Effector memory CD8-positive, alpha-beta T cell (primary cell): ENCODE measurements around the gene CRK.

Source experiments
- ATAC-seq: fragments of 150-1000 bp; cut with Tn5 transposase; replicated peaks from 2 replicates; pipeline ENCODE4 v1.10.0; 2021; ENCODE audit warnings: mild to moderate bottlenecking, moderate library complexity
- DNase-seq, 3 experiments: peaks; one replicate each; pipeline ENCODE4 v3.0.0; 2021
- H3K27ac Mint-ChIP-seq, 2 donors: one replicate each; pipeline ENCODE4 v1.8.0; 2022; ENCODE audit warnings: mild to moderate bottlenecking in 2 of 2, mixed read lengths in 2 of 2, moderate library complexity in 2 of 2
- H3K27me3 Mint-ChIP-seq, 2 donors: one replicate each; pipeline ENCODE4 v1.8.0; 2022; ENCODE audit warnings: mixed read lengths in 2 of 2
- H3K36me3 Mint-ChIP-seq: one replicate; pipeline ENCODE4 v1.8.0; 2022; ENCODE audit warnings: mild to moderate bottlenecking, moderate library complexity, mixed read lengths; ENCODE audit not compliant: insufficient read depth
- H3K4me1 Mint-ChIP-seq, 2 donors: one replicate each; pipeline ENCODE4 v1.8.0; 2022; ENCODE audit warnings: low read depth in 2 of 2, mixed read lengths in 2 of 2
- H3K4me3 Mint-ChIP-seq, 2 donors: one replicate each; pipeline ENCODE4 v1.8.0; 2022; ENCODE audit warnings: mild to moderate bottlenecking in 2 of 2, mixed read lengths in 2 of 2, moderate library complexity in 2 of 2
- H3K9me3 Mint-ChIP-seq, 2 donors: one replicate each; pipeline ENCODE4 v1.8.0; 2022; ENCODE audit warnings: mixed read lengths in 2 of 2

Gene CRK

GRCh38 chr17:1492249-1493206 lies 36.5 kb upstream of the CRK start, which contains the start of gene MYO1C:
Gene MYO1C (minus strand): TSS chr17:1492686. CDS start chr17:1492487, 199 bp downstream.
- peaks cover 28% of the 10 kb centered on the region for H3K36me3 Mint-ChIP-seq
- peak within 1 kb of the TSS; percentile 88 for H3K4me3 Mint-ChIP-seq
- no peak for DNase-seq
- H3K9me3 Mint-ChIP-seq, result no peaks in the 10 kb centered on the region
- ATAC-seq, result no peak
- H3K27me3 Mint-ChIP-seq, result no peaks in the 10 kb centered on the region
- peaks cover 16 to 17% of the 10 kb centered on the region in 2 donors for H3K4me1 Mint-ChIP-seq
- peak within 1 kb of the TSS; percentile 83 to 84 for H3K27ac Mint-ChIP-seq

- Mint-ChIP-seq H3K4me3 (peak overlapping the region; percentile 88), H3K36me3 (peaks cover 29% of the 10 kb centered on the region), H3K4me1 (peaks cover 22 to 23% of the 10 kb centered on the region in 2 donors), H3K27me3 (no peaks in the 10 kb centered on the region), H3K27ac (peak overlapping the region; percentile 83 to 84), H3K9me3 (no peaks in the 10 kb centered on the region)
- ATAC-seq (peak; percentile 57), DNase-seq (peak in 1 of 3 experiments; percentile 33)
These were observed 35.6 kb upstream of the CRK start for GRCh38 chr17:1491443-1492248.

DNA sequence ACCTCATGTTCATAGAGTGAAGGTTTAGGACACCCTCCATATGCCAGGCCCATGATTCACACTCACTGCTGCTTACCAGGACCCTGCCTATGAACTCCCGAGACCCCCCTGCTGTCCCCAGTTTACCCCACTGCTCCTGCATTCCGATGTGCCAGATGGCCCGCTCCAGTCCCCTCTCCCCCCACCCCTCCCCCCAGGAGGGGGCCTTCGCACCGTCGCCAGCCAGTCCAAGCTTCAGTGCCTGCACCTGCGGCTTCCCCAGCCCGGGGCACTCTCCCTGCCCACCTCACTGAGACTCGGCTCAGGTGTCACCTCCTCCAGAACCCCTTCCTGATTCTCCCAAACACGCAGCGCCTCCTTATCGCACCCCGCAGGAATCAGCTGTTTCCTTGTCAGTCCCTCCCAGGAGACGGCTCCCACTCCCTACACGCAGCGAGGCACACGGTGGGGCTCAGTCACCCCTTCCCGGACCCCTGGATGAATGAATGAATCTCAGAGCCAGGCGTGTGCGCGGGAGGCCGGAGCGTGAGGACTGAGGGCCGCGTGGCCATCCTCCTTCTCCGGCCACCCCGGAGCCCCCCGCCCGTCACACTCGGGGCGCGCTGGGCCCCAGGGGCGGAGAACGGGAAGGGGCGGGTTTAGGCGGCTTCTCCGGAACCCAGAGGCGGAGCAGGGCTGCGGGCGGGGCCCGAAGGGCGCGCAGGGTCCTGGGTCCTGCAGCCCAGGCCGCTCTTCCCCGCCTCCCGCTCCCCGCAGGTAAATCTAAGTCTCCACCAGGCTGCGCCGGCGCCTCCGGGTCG lies 34.8 kb upstream of the CRK start:
- peaks cover 29% of the 10 kb centered on the region for H3K36me3 Mint-ChIP-seq
- H3K4me1 Mint-ChIP-seq, result peaks cover 23 to 24% of the 10 kb centered on the region in 2 donors
- no peaks in the 10 kb centered on the region for H3K27me3 Mint-ChIP-seq
- H3K27ac Mint-ChIP-seq, result peak overlapping the region in 1 of 2 donors; percentile 56
- ATAC-seq (peak; percentile 58), DNase-seq (peak; percentile 35 to 46 (median 38))
- H3K9me3 Mint-ChIP-seq, result no peaks in the 10 kb centered on the region
- H3K4me3 Mint-ChIP-seq, result peak overlapping the region; percentile 77 to 91

GRCh38 chr17:1488826-1489270 lies 32.8 kb upstream of the CRK start:
- H3K27me3 Mint-ChIP-seq, result no peaks in the 10 kb centered on the region
- H3K27ac Mint-ChIP-seq, result peak overlapping the region in 1 of 2 donors; percentile 62
- peaks cover 25% of the 10 kb centered on the region for H3K36me3 Mint-ChIP-seq
- DNase-seq (no peak), ATAC-seq (no peak)
- peak overlapping the region; percentile 85 to 91 for H3K4me3 Mint-ChIP-seq
- no peaks in the 10 kb centered on the region for H3K9me3 Mint-ChIP-seq
- H3K4me1 Mint-ChIP-seq, result peaks cover 23 to 26% of the 10 kb centered on the region in 2 donors

- H3K27me3 Mint-ChIP-seq, result no peaks in the 10 kb centered on the region
- peak; percentile 33 for ATAC-seq
- peak overlapping the region; percentile 85 to 91 for H3K4me3 Mint-ChIP-seq
- H3K9me3 Mint-ChIP-seq, result no peaks in the 10 kb centered on the region
- peak overlapping the region; percentile 67 to 76 for H3K27ac Mint-ChIP-seq
- DNase-seq, result peak; percentile 66 to 75 (median 68)
- peaks cover 19 to 23% of the 10 kb centered on the region in 2 donors for H3K4me1 Mint-ChIP-seq
- H3K36me3 Mint-ChIP-seq, result peaks cover 19% of the 10 kb centered on the region
These were observed 32.1 kb upstream of the CRK start for GRCh38 chr17:1487939-1488825.

DNA sequence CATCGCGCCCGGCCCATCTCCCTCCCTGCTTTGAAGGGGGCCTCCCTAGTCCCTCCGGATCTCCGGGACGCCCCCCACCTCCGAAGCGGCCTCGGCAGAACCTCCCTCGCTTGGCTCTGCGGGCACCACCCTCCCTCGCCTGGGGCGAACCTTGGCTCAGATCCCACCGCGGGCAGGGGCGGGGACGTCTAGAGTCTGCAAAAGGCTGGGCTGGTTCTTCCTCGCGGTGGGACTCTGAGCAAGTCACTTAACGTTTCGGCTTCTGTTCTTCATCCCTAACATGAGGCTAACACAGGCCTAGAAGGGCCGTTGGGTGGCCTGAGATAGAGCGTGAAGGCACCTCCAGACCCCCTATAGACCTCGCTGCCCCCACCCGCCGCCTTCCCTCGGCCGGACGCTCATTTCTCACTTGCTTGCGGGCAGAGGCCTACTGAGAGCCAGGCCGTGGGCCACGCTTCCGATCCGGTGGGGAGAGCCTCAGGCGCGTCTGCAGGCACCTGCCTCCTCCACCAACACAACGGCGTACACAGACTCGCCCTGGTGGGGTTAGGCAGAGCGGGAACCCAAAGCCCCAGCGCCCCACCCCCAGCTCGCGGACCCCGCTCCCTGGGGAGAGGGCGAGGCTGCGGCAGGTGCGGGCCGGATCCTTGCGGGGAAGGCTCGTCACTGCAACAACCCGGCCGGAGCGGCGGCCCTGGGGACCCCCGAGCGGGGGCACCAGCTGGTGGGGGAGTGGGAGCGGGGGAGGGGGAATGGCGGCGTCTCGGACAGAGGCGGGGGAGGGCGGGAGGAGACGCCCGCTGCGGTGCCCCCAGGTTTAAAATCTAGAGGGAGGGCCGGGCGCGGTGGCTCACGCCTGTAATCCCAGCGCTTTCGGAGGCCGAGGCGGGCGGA lies 31.0 kb upstream of the CRK start:
- Mint-ChIP-seq H3K4me1 (peaks cover 17 to 18% of the 10 kb centered on the region in 2 donors), H3K27me3 (no peaks in the 10 kb centered on the region), H3K9me3 (no peaks in the 10 kb centered on the region), H3K27ac (peak overlapping the region; percentile 67 to 76), H3K36me3 (peaks cover 14% of the 10 kb centered on the region), H3K4me3 (peak overlapping the region; percentile 85 to 91)
- peak; percentile 68 to 76 (median 74) for DNase-seq
- peak; percentile 49 for ATAC-seq

DNA sequence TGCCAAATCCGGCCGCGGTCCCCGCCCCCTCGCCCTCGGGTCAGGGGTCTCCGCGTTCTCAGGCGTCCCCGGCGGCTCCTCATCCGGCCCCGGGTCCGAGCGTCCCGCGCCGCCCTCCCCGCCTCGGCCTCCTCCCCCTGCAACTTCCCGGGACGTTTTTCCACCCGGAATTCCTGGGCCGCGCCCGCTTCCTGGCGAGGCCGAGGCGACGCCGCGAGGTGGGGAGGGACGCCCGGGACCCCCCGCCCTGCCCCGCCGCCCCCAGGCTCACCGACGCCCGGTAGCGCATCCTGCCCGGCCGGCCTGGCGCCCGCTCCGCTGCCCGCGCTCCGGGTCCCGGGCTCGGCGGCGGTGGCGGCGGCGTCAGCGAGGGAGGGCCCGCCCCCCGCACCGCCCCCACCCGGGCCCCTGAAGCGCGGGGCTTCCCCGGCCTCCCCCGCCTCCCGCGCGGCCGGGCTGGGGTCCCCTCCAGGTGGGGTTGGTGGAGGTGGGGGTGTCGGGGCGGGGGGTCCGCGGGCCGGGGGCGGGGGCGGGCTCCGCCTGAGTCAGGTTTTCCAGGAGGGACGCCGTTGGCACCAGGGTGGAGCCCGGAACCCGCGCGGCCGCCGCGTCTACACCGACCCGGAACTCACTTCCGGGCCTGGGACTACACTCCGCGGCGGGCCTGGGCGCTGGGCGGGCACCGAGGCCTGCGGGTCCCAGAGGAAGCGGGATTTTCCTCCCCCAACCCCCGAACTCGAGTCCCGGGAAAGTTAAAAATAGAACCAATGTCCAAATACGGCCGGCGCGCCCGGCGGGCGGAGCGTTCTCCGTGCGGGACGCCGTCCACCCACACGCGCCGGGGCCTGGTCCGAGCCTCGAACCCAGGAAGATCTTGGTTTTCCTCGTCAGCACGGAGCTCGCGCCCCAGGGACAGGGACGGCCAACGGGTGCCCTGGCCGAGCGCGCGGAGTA lies 29.7 kb upstream of the CRK start:
- H3K9me3 Mint-ChIP-seq, result no peaks in the 10 kb centered on the region
- peak overlapping the region; percentile 85 to 91 for H3K4me3 Mint-ChIP-seq
- ATAC-seq (peak; percentile 40), DNase-seq (peak in 2 of 3 experiments; percentile 37 to 43)
- H3K27ac Mint-ChIP-seq, result peak overlapping the region; percentile 67 to 76
- peaks cover 11 to 13% of the 10 kb centered on the region in 2 donors for H3K4me1 Mint-ChIP-seq
- H3K27me3 Mint-ChIP-seq, result no peaks in the 10 kb centered on the region
- H3K36me3 Mint-ChIP-seq, result peaks cover 10% of the 10 kb centered on the region

GRCh38 chr17:1484676-1485422 lies 28.8 kb upstream of the CRK start:
- Mint-ChIP-seq H3K36me3 (peaks cover 17% of the 10 kb centered on the region), H3K27ac (peak overlapping the region; percentile 16 to 53), H3K9me3 (no peaks in the 10 kb centered on the region), H3K4me3 (peak overlapping the region; percentile 68 to 76), H3K4me1 (peaks cover 6 to 10% of the 10 kb centered on the region in 2 donors), H3K27me3 (no peaks in the 10 kb centered on the region)
- ATAC-seq (peak; percentile 54), DNase-seq (peak; percentile 40 to 45 (median 45))

DNA sequence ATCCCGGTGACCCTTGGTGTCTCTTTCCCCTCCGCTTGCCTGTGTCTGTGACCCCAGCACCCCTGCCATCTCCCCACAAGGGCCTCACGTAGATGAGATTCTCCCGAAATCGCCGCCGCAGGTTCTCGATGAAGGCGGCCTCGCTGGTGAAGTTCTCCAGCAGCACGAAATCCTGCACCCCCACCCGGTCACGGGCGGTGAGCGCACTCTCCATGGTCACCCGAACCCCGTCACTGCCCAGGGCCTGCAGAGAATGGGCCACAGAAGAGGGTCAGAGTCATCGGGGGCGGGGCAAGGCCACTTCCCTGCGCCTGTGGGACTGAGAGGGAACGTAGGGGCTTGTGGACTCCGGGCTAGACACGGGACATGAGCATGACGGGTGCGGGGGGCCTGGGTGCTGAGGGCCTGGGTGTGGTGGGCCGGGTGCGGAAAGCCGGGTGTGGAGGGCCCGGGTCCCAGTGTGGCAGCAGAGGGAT lies 28.1 kb upstream of the CRK start:
- Mint-ChIP-seq H3K27me3 (no peaks in the 10 kb centered on the region), H3K9me3 (no peaks in the 10 kb centered on the region), H3K27ac (peak overlapping the region in 1 of 2 donors; percentile 53), H3K4me1 (peaks cover 6 to 10% of the 10 kb centered on the region in 2 donors), H3K36me3 (peaks cover 22% of the 10 kb centered on the region), H3K4me3 (peak overlapping the region; percentile 35 to 53)
- no peak for DNase-seq
- no peak for ATAC-seq

GRCh38 chr17:1482680-1483079 lies 26.6 kb upstream of the CRK start:
- Mint-ChIP-seq H3K9me3 (no peaks in the 10 kb centered on the region), H3K4me1 (peaks cover 6 to 10% of the 10 kb centered on the region in 2 donors), H3K36me3 (peaks cover 25% of the 10 kb centered on the region), H3K4me3 (no peak overlapping the region), H3K27ac (no peak overlapping the region), H3K27me3 (no peaks in the 10 kb centered on the region)
- ATAC-seq (no peak), DNase-seq (no peak)
